GM19468 (cell line): ENCODE results near the gene TNRC6C.

Experiments
- ATAC-seq: cut with Tn5 transposase; IDR thresholded peaks from one replicate; pipeline ENCODE4 v1.9.1; 2021; ENCODE audit warnings: mild to moderate bottlenecking, moderate library complexity, moderate number of reproducible peaks; ENCODE audit not compliant: unreplicated experiment; ENCODE audit errors: extremely low read depth

The TNRC6C gene

DNA sequence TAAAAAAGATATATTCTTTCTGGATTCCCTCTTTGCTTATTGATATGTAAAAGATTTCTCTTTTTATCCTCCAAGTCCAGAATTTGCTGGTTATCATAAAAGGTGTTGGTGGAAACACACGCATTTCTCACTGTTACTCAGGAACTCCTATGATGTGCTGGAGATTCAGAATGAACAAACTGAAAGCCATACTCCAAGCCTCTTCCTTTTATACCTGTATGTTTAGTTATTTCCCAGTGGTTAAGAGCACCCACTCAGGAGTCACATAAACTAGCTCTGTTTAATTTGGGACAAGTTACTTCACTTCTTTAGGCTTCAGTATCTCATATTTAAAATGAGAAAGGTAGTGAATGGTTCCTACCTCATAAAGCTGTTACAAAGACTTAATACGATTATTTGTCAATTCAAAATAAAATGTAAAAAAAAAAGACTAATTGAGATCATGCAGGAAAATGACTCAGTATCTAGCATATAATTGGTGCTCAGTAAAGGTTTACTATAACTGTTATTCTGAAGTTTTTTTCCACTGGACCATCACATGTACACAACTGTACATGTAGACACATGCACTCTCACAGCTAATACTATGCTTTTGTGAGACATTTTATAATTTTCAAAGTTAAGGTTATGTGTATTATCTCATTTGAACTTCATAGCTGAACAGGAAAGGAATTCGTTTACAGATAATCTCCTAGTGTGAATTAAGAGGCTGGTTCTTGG is 47.1 kb downstream of the TNRC6C start:
- no peak for ATAC-seq

DNA sequence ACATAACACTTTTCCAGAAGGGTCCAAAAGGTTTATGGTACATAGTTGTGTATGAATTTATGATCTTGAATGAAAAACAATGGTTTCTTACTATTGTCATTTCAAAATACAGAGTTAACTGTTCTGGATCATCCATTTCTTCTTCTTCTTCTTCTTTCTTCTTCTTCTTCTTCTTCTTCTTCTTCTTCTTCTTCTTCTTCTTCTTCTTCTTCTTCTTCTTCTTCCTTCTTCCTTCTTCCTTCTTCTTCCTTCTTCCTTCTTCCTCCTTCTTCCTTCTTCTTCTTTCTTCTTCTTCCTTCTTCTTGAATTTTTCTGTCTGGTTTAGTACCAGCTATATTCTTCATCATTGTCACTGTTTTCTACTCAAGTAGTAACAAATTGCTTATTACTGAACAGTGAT is 47.8 kb downstream of the TNRC6C start:
- no peak for ATAC-seq

- no peak for ATAC-seq
These were observed 49.1 kb downstream of the TNRC6C start for GRCh38 chr17:78007647-78008046.

GRCh38 chr17:78010759-78011158 is 52.3 kb downstream of the TNRC6C start:
- no peak for ATAC-seq

GRCh38 chr17:78012428-78012827 is 53.9 kb downstream of the TNRC6C start:
- ATAC-seq = no peak

DNA sequence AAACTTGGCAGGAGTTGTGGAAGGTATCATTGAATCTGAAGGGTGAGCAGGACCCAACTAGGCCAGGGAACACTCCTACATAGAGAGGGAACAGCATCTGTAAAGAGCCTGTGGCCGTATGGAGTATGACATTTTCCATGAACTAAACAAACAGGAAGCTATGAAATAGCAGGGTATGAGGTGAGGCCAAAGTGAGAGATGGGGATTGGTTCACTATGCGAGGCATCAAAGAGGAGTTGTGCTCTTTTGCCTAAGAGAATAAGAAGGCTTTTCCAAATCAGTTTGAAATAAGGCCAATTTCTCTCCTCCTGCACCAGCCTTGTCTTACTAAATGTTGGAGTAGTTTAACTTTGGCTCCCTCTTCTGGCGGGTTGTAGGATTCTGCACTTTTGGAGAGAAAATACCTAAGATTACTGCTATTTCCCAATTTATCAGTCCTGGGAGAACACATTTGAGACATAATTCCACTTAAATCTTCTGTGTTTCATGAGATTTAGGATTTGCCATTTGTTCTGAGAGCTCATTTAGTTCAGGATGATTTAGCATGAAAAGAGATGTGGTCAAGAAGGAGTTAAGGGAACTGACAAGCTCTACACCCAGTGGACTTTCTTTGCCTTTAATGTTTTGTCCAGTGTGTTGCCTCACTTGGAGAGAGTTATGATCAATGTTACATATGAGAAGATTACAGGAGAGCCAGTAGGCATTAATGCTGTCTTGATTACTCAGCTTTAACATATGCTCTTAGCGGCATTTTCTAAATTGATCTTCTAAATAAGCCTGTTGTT is 55.4 kb downstream of the TNRC6C start:
- ATAC-seq = no peak

GRCh38 chr17:78014646-78015045 is 56.1 kb downstream of the TNRC6C start:
- no peak for ATAC-seq

GRCh38 chr17:78016852-78017251 is 58.3 kb downstream of the TNRC6C start:
- ATAC-seq = no peak

GRCh38 chr17:78019367-78019975 is 61.0 kb downstream of the TNRC6C start:
- no peak for ATAC-seq

DNA sequence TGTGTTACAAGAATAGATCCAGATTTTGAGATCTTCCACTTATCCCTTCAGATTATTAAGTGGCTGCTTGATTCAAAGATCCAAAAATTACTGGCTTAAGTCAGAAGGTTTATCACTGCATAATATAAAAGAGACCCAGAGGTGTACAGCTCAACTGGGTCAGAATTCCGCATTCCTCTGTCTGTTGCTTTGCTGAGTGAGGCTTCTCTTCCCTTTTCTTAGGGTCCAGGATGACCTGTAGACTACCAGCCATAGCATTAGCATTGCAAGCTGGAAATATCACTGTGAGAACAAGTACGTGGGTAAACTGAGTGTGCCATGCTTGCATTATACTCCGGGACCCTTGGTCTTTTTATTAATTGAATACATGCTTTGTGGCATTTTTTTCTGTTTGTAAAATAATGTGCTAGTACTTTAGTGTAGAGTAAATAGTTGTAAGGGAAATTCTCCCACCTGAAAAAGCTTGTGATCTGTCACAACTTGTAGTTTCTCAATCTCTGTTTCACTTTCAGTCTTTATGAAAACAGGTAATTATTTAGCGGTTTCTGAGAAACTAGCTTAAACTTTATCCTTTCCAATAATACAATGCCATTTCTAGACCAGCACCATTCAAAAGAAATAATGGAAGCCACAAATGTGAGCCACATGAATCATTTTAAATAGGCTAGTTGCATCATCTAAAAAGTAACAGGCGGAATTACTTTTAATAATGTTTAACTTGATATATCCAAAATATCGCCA is 61.6 kb downstream of the TNRC6C start:
- ATAC-seq = no peak

DNA sequence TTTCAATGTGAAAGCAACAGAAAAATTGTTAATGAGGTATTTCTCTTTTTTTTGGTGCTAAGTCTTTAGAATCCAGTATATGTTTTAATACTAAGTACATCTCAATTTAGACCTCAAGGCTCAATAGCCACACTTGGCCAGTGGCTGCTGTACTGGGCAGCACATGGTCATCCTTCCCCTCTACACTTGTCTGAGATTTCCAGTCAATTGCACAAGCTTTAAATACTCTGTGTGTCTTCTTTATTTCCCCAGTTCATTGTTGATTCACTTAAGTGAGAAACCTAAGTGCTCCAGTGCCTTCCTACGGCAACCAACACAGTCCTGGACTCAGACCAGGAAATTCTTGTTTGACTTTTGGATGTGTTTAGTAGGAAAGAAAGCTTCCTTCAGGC is 62.2 kb downstream of the TNRC6C start:
- no peak for ATAC-seq

GRCh38 chr17:78022425-78022824 is 63.9 kb downstream of the TNRC6C start:
- no peak for ATAC-seq

DNA sequence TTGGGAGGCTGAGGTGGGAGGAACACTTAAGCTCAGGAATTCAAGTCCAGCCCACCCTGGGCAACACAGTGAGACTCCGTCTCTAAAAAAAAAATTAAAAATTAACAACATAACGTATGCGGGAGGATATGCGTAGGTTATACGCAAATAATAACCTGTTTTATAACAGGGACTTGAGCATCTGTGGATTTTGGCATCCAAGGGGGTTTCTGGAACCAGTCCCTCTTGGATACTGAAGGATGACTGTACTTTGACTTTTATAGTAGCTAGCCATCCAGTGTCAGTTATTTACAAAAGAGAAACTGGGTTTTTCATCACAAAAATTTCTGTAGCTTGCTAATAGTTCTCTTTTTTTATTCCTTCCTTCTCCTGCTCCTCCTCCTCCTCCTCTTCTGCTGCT is 64.5 kb downstream of the TNRC6C start:
- ATAC-seq = no peak

- no peak for ATAC-seq
These were observed 67.9 kb downstream of the TNRC6C start for GRCh38 chr17:78026381-78026780.

- no peak for ATAC-seq
These were observed 68.6 kb downstream of the TNRC6C start for GRCh38 chr17:78027121-78027520.

- no peak for ATAC-seq
These were observed 71.2 kb downstream of the TNRC6C start for GRCh38 chr17:78029697-78030096.

DNA sequence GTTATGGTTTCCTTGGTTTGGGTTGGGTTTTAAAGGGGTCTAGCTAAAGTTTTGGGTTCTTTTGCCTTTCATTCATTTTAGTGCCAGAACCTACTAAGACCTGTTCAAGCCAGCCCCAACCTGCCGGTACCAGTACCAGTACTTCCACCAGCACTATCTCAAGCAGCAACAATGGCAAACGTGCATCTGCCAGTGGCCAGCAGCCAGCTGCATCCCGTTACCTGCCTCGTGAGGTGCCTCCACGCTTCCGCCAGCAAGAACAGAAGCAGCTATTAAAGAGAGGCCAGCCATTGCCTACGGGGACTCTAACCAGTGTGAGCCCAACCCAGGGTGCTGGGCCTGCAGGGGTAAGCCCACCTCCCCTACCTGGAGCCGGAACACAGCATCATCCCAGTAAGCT is 72.9 kb downstream of the TNRC6C start:
- no peak for ATAC-seq

- no peak for ATAC-seq
These were observed 73.7 kb downstream of the TNRC6C start for GRCh38 chr17:78032166-78032565.

- no peak for ATAC-seq
These were observed 76.1 kb downstream of the TNRC6C start for GRCh38 chr17:78034429-78035091.

DNA sequence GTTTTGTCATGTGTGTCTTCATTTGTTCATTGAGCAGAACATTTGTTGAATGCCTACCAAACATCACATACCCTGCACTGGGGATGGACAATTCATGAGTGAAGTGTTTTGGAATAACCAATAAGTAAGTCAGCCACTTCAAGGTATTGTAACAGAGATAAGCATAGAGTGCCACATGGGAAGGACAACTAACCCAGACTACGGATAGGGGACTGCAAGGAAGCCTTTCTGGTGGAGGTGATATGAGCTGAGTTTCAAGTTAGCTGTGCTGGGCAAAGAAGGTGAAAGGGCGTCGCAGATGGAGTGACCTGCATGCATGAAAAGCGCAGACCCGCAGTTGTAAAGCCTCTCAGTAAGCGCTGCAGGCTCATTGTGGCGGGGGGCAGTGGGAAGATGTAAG is 78.8 kb downstream of the TNRC6C start:
- no peak for ATAC-seq
